ENCODE results near the gene FBXO28. TPM values are rescaled to one million over a fixed set of nuclear protein-coding genes. Genes with fewer than 3 reads are reported as not detected.

The FBXO28 gene
- polyA plus RNA-seq, 1 donor from 2014 or later, result 20.3 TPM

DNA sequence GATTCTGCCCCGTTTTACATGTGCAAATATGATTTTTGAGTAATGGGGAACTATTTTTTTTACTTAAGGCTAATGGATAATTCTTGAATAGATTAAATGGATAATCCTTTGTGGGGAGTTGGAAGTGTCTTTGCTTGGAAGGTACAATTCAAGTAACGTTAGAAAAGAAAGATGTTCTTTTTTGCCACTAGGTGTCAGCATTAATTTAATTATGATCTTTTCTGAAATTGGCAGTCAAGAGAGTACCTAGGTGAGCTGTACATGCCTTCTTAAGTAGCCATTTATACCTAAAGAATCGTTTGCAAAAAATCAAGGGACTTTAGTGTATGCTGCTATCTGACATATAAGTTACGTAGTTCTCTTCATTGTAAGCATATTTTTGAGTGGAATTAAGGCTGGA, 2.2 kb downstream of the FBXO28 start:
- H3F3A ChIP-seq (ENCODE audit: insufficient read depth, low read length, poor library complexity, severe bottlenecking), result no peaks in the 10 kb centered on the region
- no peaks in the 10 kb centered on the region for H3K27me3 ChIP-seq (ENCODE audit: insufficient read depth, low read depth, low read length)
- peaks cover 3% of the 10 kb centered on the region for H4K20me1 ChIP-seq (ENCODE audit: insufficient read depth)
- no peaks in the 10 kb centered on the region for H3K36me3 ChIP-seq (ENCODE audit: insufficient read depth, low read length)
- TF ChIP-seq RAD21 (conservative IDR thresholded peaks at IDR 0.05), result peak; percentile 78
- TF ChIP-seq CTCF (IDR thresholded peaks at IDR 0.05; ENCODE audit: poor library complexity, severe bottlenecking), result peak; percentile 77
- TF ChIP-seq, protein P1, sequence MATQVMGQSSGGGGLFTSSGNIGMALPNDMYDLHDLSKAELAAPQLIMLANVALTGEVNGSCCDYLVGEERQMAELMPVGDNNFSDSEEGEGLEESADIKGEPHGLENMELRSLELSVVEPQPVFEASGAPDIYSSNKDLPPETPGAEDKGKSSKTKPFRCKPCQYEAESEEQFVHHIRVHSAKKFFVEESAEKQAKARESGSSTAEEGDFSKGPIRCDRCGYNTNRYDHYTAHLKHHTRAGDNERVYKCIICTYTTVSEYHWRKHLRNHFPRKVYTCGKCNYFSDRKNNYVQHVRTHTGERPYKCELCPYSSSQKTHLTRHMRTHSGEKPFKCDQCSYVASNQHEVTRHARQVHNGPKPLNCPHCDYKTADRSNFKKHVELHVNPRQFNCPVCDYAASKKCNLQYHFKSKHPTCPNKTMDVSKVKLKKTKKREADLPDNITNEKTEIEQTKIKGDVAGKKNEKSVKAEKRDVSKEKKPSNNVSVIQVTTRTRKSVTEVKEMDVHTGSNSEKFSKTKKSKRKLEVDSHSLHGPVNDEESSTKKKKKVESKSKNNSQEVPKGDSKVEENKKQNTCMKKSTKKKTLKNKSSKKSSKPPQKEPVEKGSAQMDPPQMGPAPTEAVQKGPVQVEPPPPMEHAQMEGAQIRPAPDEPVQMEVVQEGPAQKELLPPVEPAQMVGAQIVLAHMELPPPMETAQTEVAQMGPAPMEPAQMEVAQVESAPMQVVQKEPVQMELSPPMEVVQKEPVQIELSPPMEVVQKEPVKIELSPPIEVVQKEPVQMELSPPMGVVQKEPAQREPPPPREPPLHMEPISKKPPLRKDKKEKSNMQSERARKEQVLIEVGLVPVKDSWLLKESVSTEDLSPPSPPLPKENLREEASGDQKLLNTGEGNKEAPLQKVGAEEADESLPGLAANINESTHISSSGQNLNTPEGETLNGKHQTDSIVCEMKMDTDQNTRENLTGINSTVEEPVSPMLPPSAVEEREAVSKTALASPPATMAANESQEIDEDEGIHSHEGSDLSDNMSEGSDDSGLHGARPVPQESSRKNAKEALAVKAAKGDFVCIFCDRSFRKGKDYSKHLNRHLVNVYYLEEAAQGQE (IDR thresholded peaks at IDR 0.05; ENCODE audit: borderline replicate concordance), result no peak
- TF ChIP-seq SMC3 (conservative IDR thresholded peaks at IDR 0.05; ENCODE audit: poor library complexity), result peak; percentile 75
- peak overlapping the region; percentile 97 for H3K9ac ChIP-seq (ENCODE audit: low read length)
- H3K4me3 ChIP-seq (ENCODE audit: low read length), result peak overlapping the region; percentile 89
- no peaks in the 10 kb centered on the region for H3K9me3 ChIP-seq (ENCODE audit: low read length)
- H3K27ac ChIP-seq (ENCODE audit: low read length), result no peak overlapping the region
- H3K79me2 ChIP-seq (replicated peaks; ENCODE audit: insufficient read depth, low read length), result peaks cover 65% of the 10 kb centered on the region
- H3K4me2 ChIP-seq (ENCODE audit: low read length), result peak overlapping the region; percentile 91
- no peak overlapping the region for H2AFZ ChIP-seq (ENCODE audit: low read depth, low read length)
- H3K9me2 ChIP-seq (ENCODE audit: insufficient read depth, low read length), result no peaks in the 10 kb centered on the region

GRCh38 chr1:224118688-224119087, 4.8 kb downstream of the FBXO28 start:
- Histone ChIP-seq H4K20me1 (ENCODE audit: insufficient read depth) (peaks cover 3% of the 10 kb centered on the region), H3K9me3 (ENCODE audit: low read length) (no peaks in the 10 kb centered on the region), H3K9me2 (ENCODE audit: insufficient read depth, low read length) (no peaks in the 10 kb centered on the region), H3K79me2 (replicated peaks; ENCODE audit: insufficient read depth, low read length) (peaks cover 75% of the 10 kb centered on the region), H3K4me3 (ENCODE audit: low read length) (no peak overlapping the region), H3K27me3 (ENCODE audit: insufficient read depth, low read depth, low read length) (no peaks in the 10 kb centered on the region), H3K36me3 (ENCODE audit: insufficient read depth, low read length) (no peaks in the 10 kb centered on the region), H3K9ac (ENCODE audit: low read length) (no peak overlapping the region), H2AFZ (ENCODE audit: low read depth, low read length) (no peak overlapping the region), H3K27ac (ENCODE audit: low read length) (no peak overlapping the region), H3K4me2 (ENCODE audit: low read length) (no peak overlapping the region), H3F3A (ENCODE audit: insufficient read depth, low read length, poor library complexity, severe bottlenecking) (no peaks in the 10 kb centered on the region)
- TF ChIP-seq RAD21 (conservative IDR thresholded peaks at IDR 0.05), result no peak
- TF ChIP-seq MXI1 (conservative IDR thresholded peaks at IDR 0.05; ENCODE audit: poor library complexity, severe bottlenecking), result no peak
- TF ChIP-seq EZH2 (IDR thresholded peaks at IDR 0.05; ENCODE audit: borderline replicate concordance, insufficient read depth, low read length, poor library complexity, severe bottlenecking), result no peak
- no peak for TF ChIP-seq EP300 (conservative IDR thresholded peaks at IDR 0.05; ENCODE audit: poor library complexity, severe bottlenecking)
- TF ChIP-seq TAF1 (IDR thresholded peaks at IDR 0.05; ENCODE audit: low read depth), result no peak
- TF ChIP-seq POLR2AphosphoS5 (IDR thresholded peaks at IDR 0.05), result no peak
- TF ChIP-seq SMC3 (conservative IDR thresholded peaks at IDR 0.05; ENCODE audit: poor library complexity), result no peak
- TF ChIP-seq, protein P1 (IDR thresholded peaks at IDR 0.05; ENCODE audit: borderline replicate concordance), result no peak
- TF ChIP-seq CTCF (IDR thresholded peaks at IDR 0.05; ENCODE audit: poor library complexity, severe bottlenecking), result no peak
